Breast epithelium (tissue), 3 donors: ENCODE measurements around the gene RAB8A.

ENCODE experiments used
- CTCF ChIP-seq, 3 donors: fragments of 450-650 bp; IDR thresholded peaks; one replicate each; pipeline ENCODE4 v1.5.1; 2016 to 2017; ENCODE audit warnings: antibody characterized with exemption in 3 of 3, mild to moderate bottlenecking in 3 of 3, moderate library complexity in 3 of 3
- POLR2A ChIP-seq: fragments of 450-650 bp; IDR thresholded peaks from one replicate; pipeline ENCODE4 v1.6.1; 2016; ENCODE audit warnings: antibody characterized with exemption, mild to moderate bottlenecking, moderate library complexity

DNA sequence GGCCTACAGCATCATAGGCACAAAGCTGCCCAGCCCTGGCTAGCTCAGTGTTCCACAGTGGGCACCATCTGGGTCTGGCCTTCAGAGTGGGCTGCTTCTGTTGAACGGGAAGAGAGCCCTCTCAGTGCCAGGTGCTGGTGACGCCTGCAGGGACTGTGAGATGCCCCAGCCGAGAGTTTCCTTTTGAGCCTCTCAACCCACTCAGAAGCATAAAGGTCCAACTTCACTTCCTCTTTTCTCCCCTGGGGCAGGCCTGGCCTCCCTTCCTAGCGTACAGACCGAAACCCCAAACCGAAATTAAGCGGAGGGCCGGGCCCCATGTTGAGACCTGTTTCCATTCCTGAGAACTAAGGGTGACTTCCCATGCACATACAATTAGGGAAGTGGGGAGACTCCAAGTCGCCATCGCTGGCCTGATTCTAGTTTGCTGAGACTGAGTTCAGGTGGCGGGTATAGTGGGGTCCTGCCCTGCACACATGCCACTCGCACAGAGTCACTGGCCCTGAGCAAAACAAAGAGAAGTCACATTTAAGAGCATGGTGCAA is 6.9 kb downstream of the RAB8A start:
- TF ChIP-seq CTCF (IDR thresholded peaks at IDR 0.05) (no peak), POLR2A (no peak)
